ENCODE measurements around the gene PRR29.

GRCh38 chr17:63983320-63983719, 14.8 kb upstream of the PRR29 start:
- no peak for TF ChIP-seq CTCF (IDR thresholded peaks at IDR 0.05)
- TF ChIP-seq POLR2AphosphoS5 (IDR thresholded peaks at IDR 0.05), result no peak
